ENCODE measurements around the gene ACTL6B. TPM values are rescaled to one million over a fixed set of nuclear protein-coding genes. Genes with fewer than 3 reads are reported as not detected.

Gene ACTL6B
- polyA plus RNA-seq, 2 of the 4 experiments (the other 2 are of a cell fraction) = not detected

- TF ChIP-seq RAD21 (conservative IDR thresholded peaks at IDR 0.05 in 1 of 2, IDR thresholded peaks at IDR 0.05 in 1 of 2) = peak in 1 of 2 experiments; percentile 25; a peak in 1 of 5 replicates
- peak; percentile 27; the same call in 1 of the 3 replicates for TF ChIP-seq CTCF (IDR thresholded peaks at IDR 0.05)
- no peak for TF ChIP-seq PBX3 (IDR thresholded peaks at IDR 0.05)
Measured at GRCh38 chr7:100629117-100629716, 27.0 kb downstream of the ACTL6B start.

GRCh38 chr7:100627238-100627549 is 29.1 kb downstream of the ACTL6B start:
- H3K4me3 ChIP-seq = no peak overlapping the region
- ATAC-seq = no peak
- no peak for DNase-seq (ENCODE audit: low read depth in 1 of 2, low spot score in 1 of 2)
- H3K27ac ChIP-seq = peak overlapping the region in 1 of 2 experiments; percentile 89; a peak in 3 of 6 replicates
- TF ChIP-seq RFX5 (IDR thresholded peaks at IDR 0.05) = no peak
- no peak for TF ChIP-seq MAFK (IDR thresholded peaks at IDR 0.05; ENCODE audit: partially characterized antibody)
- TF ChIP-seq POLR2A (IDR thresholded peaks at IDR 0.05; ENCODE audit: low read length) = no peak
- no peak for TF ChIP-seq JUN (IDR thresholded peaks at IDR 0.05)
- no peak for TF ChIP-seq SMC3 (IDR thresholded peaks at IDR 0.05)
- TF ChIP-seq CHD4 (IDR thresholded peaks at IDR 0.05; ENCODE audit: borderline replicate concordance) = no peak
- TF ChIP-seq CTCF (IDR thresholded peaks at IDR 0.05) = no peak
- no peak for TF ChIP-seq POLR2AphosphoS2 (conservative IDR thresholded peaks at IDR 0.05; ENCODE audit: low read length)
- TF ChIP-seq ZFP36 (IDR thresholded peaks at IDR 0.05; ENCODE audit: borderline replicate concordance, partially characterized antibody) = no peak
- no peak for TF ChIP-seq ATOH8 (CRISPR knock-in tag; IDR thresholded peaks at IDR 0.05; ENCODE audit: low read depth)
- no peak for TF ChIP-seq KDM5A (IDR thresholded peaks at IDR 0.05)
- no peak for TF ChIP-seq HES2 (IDR thresholded peaks at IDR 0.05)
- no peak for TF ChIP-seq HDAC2 (IDR thresholded peaks at IDR 0.05)
- no peak for TF ChIP-seq RARB (CRISPR knock-in tag; IDR thresholded peaks at IDR 0.05)
- no peak for TF ChIP-seq RAD21 (conservative IDR thresholded peaks at IDR 0.05 in 1 of 2, IDR thresholded peaks at IDR 0.05 in 1 of 2)
- no peak for TF ChIP-seq ZNF302 (CRISPR knock-in tag; IDR thresholded peaks at IDR 0.05)
- no peak for TF ChIP-seq JUNB (IDR thresholded peaks at IDR 0.05)
- H3K4me2 ChIP-seq = peak overlapping the region; percentile 90; the same call in 2 of the 3 replicates
- WGBS (ENCODE audit: missing lambda C conversion rate) = 95% methylated on average over 16 of the region's 21 CpGs
- H3K4me1 ChIP-seq = 0 out of 3 replicates have a peak, but pooled peaks cover 4% of the 10 kb centered on the region
- no peak for FAIRE-seq
- ChIA-PET POLR2A (interaction anchor here (0.6 to 2.2 kb wide), 4 partner anchors 10 to 198 kb away, joined by 3 to 10 read pairs (median 4); partner anchors contain the start of genes MOSPD3 and ZCWPW1), CTCF (interaction anchor here (7.9 kb wide), 1 partner anchor 13 kb away, joined by 69 read pairs; the partner anchor contains the start of gene MOSPD3)
- no peaks in the 10 kb centered on the region for H3K9me3 ChIP-seq

More at GRCh38 chr7:100629117-100629716, 27.0 kb downstream of the ACTL6B start:
- peak; percentile 72 to 75 for DNase-seq (ENCODE audit: low read depth in 1 of 2, low spot score in 1 of 2)
- ChIA-PET CTCF (interaction anchor here (0.7 to 8.5 kb wide), 13 partner anchors 8 to 223 kb away, joined by 3 to 142 read pairs (median 6); partner anchors contain the start of genes GIGYF1, MOSPD3, POP7 and SLC12A9), POLR2A (interaction anchor here (0.7 to 1.5 kb wide), 3 partner anchors 11 to 45 kb away, joined by 3 read pairs; partner anchors contain the start of genes FBXO24 and LRCH4)
- Histone ChIP-seq H3K4me1 (0 out of 3 replicates have a peak, but pooled peaks cover 7% of the 10 kb centered on the region), H3K4me3 (no peak overlapping the region), H3K4me2 (no peak overlapping the region), H3K9me3 (no peaks in the 10 kb centered on the region), H3K27ac (no peak overlapping the region)
- peak; percentile 15 to 42; a peak in 3 of 6 replicates for ATAC-seq
- FAIRE-seq = no peak
- WGBS (ENCODE audit: missing lambda C conversion rate) = 76% methylated on average over 11 of the region's 11 CpGs
